Small intestine (tissue), 4 donors: ENCODE results near the gene MLIP. TPM values are rescaled to one million over a fixed set of nuclear protein-coding genes. Genes with fewer than 3 reads are reported as not detected.

Source experiments
- polyA plus RNA-seq, 4 donors: library from polyadenylated mRNA; stranded (reverse) in 3 of 4; unstranded in 1 of 4; fragments of 200-250 nt in 3 of 4; fragments of 120-200 nt in 1 of 4; gene quantifications; one replicate each; pipeline versions ENCODE4 v1.2.1 to v1.2.3, GENCODE V29; 2013
- donor health status: healthy with polysubstance abuse.
- donor health status: Bipolar disorder and iron deficiency.
- donor health status: healthy.

The MLIP gene
- polyA plus RNA-seq, 4 donors = 0.44 to 5.1 (median 2.2) TPM

Other genes with a start within 250 kb of the MLIP start
- 10 to 100 TPM; 13.4 to 31.6 (median 18.5) TPM for gene TINAG, start 197.0 kb downstream of the MLIP start, polyA plus RNA-seq